ENCODE results near the gene TJP2.

TJP2 gene

GRCh38 chr9:69272212-69272611 lies 98.1 kb downstream of the TJP2 start:
- no peak for DNase-seq (ENCODE audit: low spot score)
- H3K27ac ChIP-seq = no peak overlapping the region

GRCh38 chr9:69273161-69273560 lies 99.1 kb downstream of the TJP2 start:
- no peak for DNase-seq (ENCODE audit: low spot score)
- H3K27ac ChIP-seq = no peak overlapping the region
- no peak for TF ChIP-seq CTCF (IDR thresholded peaks at IDR 0.05)
- no peak overlapping the region for H3K4me3 ChIP-seq

More at GRCh38 chr9:69272212-69272611, 98.1 kb downstream of the TJP2 start:
- TF ChIP-seq CTCF (IDR thresholded peaks at IDR 0.05) = no peak
- H3K4me3 ChIP-seq = no peak overlapping the region

DNA sequence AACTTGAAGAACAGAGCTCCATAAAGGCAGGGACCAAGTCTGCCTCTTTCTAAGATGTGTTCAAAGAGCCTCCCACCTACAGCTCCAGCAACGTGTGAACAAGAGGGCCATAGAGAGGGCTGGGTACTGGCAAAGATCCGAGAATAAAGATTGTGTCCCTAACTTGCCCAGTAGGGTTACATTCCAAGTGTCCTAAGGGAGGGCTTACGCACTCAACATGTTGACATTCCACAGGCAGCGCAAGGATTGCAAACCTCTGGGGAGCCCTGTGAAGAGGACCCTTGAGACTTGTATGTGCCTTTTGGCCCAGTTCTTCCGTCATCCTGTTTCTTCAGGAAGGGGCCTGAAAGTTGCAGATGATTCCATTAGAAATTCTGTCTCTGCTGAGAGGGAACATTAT lies 102.7 kb downstream of the TJP2 start:
- TF ChIP-seq CTCF (IDR thresholded peaks at IDR 0.05) = no peak
- no peak overlapping the region for H3K27ac ChIP-seq
- no peak overlapping the region for H3K4me3 ChIP-seq
- peak; percentile 81 for DNase-seq (ENCODE audit: low spot score)

DNA sequence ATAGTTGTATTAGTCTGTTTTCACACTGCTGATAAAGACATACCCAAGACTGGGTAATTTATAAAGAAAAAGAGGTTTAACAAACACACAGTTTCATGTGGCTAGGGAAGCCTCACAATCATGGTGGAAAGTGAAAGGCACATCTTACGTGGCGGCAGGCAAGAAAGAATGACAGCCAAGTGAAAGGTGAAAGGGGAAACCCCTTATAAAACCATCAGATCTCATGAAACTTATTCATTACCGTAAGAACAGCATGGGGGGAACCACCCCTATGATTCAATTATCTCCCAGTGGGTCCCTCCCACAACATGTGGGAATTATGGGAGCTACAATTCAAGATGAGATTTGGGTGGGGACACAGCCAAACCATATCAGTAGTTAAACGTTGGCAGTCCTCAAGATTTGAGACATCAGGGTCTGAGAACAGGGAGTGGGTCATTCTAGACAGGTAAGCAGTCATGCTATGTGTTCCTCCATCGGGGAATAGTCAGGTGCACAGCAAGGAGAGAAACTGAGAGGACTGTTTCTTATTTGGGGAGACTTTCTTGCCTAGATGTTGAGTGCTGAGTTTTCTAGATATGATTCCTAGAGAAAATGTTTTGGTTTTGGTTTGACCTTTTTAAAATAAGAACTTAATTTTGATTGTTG lies 105.1 kb downstream of the TJP2 start:
- Histone ChIP-seq H3K4me3 (no peak overlapping the region), H3K27ac (no peak overlapping the region)
- no peak for TF ChIP-seq CTCF (IDR thresholded peaks at IDR 0.05)
- no peak for DNase-seq (ENCODE audit: low spot score)

GRCh38 chr9:69279733-69280132 lies 105.7 kb downstream of the TJP2 start:
- no peak for DNase-seq (ENCODE audit: low spot score)
- TF ChIP-seq CTCF (IDR thresholded peaks at IDR 0.05) = no peak
- Histone ChIP-seq H3K27ac (no peak overlapping the region), H3K4me3 (no peak overlapping the region)

GRCh38 chr9:69283003-69283402 lies 108.9 kb downstream of the TJP2 start:
- Histone ChIP-seq H3K27ac (no peak overlapping the region), H3K4me3 (no peak overlapping the region)
- DNase-seq (ENCODE audit: low spot score) = no peak
- no peak for TF ChIP-seq CTCF (IDR thresholded peaks at IDR 0.05)

GRCh38 chr9:69292078-69292477 lies 118.0 kb downstream of the TJP2 start:
- no peak for TF ChIP-seq CTCF (IDR thresholded peaks at IDR 0.05)
- Histone ChIP-seq H3K27ac (no peak overlapping the region), H3K4me3 (no peak overlapping the region)
- no peak for DNase-seq (ENCODE audit: low spot score)

Data from coronary artery (tissue), 2 donors.